Embryonic facial prominence (tissue), 1 donor: ENCODE measurements around the gene TCHH.

ENCODE experiments used
- DNase-seq: peaks from one replicate; pipeline ENCODE4 v3.0.0-alpha.2; 2016; ENCODE audit errors: extremely low spot score

Gene TCHH

DNA sequence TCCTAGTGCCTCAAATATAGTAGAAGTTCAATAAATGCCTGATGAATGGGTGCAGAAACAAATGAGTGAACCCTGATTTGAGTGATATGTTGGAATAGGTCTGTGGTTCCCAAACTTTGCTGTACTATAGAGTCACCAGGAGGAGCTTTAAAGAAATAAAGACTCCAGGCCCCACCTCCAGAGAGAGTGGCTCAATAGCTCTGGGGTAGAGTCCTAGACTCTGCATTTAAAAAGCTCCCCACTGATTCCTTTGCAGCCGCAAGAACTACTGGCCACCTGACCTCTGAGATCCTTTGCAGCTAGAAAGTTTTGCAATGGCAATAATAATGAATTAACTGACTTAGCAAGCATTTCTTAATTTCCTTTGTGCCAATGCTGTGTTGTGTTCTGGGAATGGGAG, 47.3 kb downstream of the TCHH start:
- no peak for DNase-seq

DNA sequence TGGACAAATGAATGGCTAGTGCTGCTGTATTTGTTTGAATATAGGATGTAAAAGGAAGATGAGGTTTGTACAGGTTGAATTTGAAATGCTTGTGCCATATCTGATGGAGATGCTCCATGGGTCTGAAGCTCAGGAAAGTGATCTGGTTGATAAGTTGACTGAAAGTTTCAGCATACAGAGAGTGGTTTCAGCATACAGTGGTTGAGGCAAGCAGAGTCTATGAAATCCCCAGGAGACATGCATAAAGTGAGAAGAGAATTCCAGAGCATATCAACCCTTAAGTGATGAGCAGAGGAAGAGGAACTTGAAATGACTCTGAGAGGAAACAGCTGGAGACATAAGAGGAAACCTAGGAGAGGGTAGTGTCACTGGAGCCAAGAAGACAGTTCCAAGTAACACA, 48.1 kb downstream of the TCHH start:
- DNase-seq, result no peak

- DNase-seq, result no peak
Measured at GRCh38 chr1:152061952-152062351, 53.3 kb downstream of the TCHH start.
